ENCODE data around the gene SRGAP3. TPM values are rescaled to one million over a fixed set of nuclear protein-coding genes. Genes with fewer than 3 reads are reported as not detected.

Gene SRGAP3
- total RNA-seq, 4 donors from 2014 or later = 7.5 to 33.8 (median 16.0) TPM

- H3K36me3 ChIP-seq = no peaks in the 10 kb centered on the region
- H3K27me3 ChIP-seq = no peaks in the 10 kb centered on the region
- WGBS, 2 donors (ENCODE audit: low coverage in 1 of 2) = 71 to 100% methylated on average over 1 of the region's 1 CpG
- no peaks in the 10 kb centered on the region for H3K4me1 ChIP-seq
- H3K9me3 ChIP-seq = no peaks in the 10 kb centered on the region
- no peak for TF ChIP-seq POLR2A (IDR thresholded peaks at IDR 0.05)
- no peak for TF ChIP-seq CTCF (IDR thresholded peaks at IDR 0.05)
- no peak for TF ChIP-seq POLR2AphosphoS5 (IDR thresholded peaks at IDR 0.05)
- no peak for TF ChIP-seq EP300 (IDR thresholded peaks at IDR 0.05; ENCODE audit: low read depth)
- intact Hi-C loops (cut with DNase I; ENCODE audit: low total_unique reads) = no loop called here
- no peak for DNase-seq
- in situ Hi-C loops (cut with MboI; ENCODE audit: low pct_ligation_motif_present in 1 of 4, low pct_unique_long_range_greater_than_20kb in 1 of 4, low sequenced_read_pairs in 3 of 4) = no loop called here
- H3K27ac ChIP-seq = no peak overlapping the region
- H3K4me3 ChIP-seq = no peak overlapping the region
Measured at GRCh38 chr3:9081184-9081818, 168.1 kb downstream of the SRGAP3 start.

DNA sequence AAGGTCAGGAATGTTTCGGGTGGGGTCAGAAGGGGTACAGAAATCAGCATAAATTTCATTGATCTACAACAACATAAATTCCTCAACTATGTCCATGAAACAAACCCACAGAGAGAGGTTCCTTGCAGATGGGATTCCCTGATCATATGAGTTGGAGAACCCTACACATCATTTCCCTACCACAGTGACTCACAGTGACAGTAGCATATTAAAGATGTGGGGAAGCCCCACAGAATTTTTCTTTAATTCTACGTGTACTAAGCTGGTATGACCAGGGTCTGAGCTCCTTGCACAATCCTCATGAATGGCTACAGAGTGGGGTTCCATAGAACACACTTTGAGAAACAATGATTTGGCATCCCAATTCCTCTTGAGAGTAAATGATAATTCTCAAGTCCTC lies 169.3 kb downstream of the SRGAP3 start:
- Histone ChIP-seq H3K36me3 (no peaks in the 10 kb centered on the region), H3K27me3 (no peaks in the 10 kb centered on the region), H3K4me3 (no peak overlapping the region), H3K4me1 (no peaks in the 10 kb centered on the region), H3K27ac (no peak overlapping the region), H3K9me3 (no peaks in the 10 kb centered on the region)
- in situ Hi-C loops (cut with MboI; ENCODE audit: low pct_ligation_motif_present in 1 of 4, low pct_unique_long_range_greater_than_20kb in 1 of 4, low sequenced_read_pairs in 3 of 4) (no loop called here), intact Hi-C loops (cut with DNase I; ENCODE audit: low total_unique reads) (no loop called here)
- no peak for TF ChIP-seq POLR2A (IDR thresholded peaks at IDR 0.05)
- TF ChIP-seq POLR2AphosphoS5 (IDR thresholded peaks at IDR 0.05) = no peak
- no peak for TF ChIP-seq CTCF (IDR thresholded peaks at IDR 0.05)
- no peak for TF ChIP-seq EP300 (IDR thresholded peaks at IDR 0.05; ENCODE audit: low read depth)
- 90 to 100% methylated on average over 2 of the region's 2 CpGs for WGBS, 2 donors (ENCODE audit: low coverage in 1 of 2)
- no peak for DNase-seq

- no peak overlapping the region for H3K27ac ChIP-seq
- no peaks in the 10 kb centered on the region for H3K36me3 ChIP-seq
- DNase-seq = no peak
- no peaks in the 10 kb centered on the region for H3K9me3 ChIP-seq
- in situ Hi-C loops (cut with MboI; ENCODE audit: low pct_ligation_motif_present in 1 of 4, low pct_unique_long_range_greater_than_20kb in 1 of 4, low sequenced_read_pairs in 3 of 4) = no loop called here
- intact Hi-C loops (cut with DNase I; ENCODE audit: low total_unique reads) = no loop called here
- 75% methylated on average over 8 of the region's 8 CpGs; no CpG with 5 or more reads in 1 of the 2 donors for WGBS, 2 donors (ENCODE audit: low coverage in 1 of 2)
- H3K4me3 ChIP-seq = no peak overlapping the region
- H3K4me1 ChIP-seq = no peaks in the 10 kb centered on the region
- TF ChIP-seq POLR2A (IDR thresholded peaks at IDR 0.05) (no peak), CTCF (IDR thresholded peaks at IDR 0.05) (no peak), EP300 (IDR thresholded peaks at IDR 0.05; ENCODE audit: low read depth) (no peak), POLR2AphosphoS5 (IDR thresholded peaks at IDR 0.05) (no peak)
- H3K27me3 ChIP-seq = no peaks in the 10 kb centered on the region
Measured at GRCh38 chr3:9079676-9080075, 169.8 kb downstream of the SRGAP3 start.

- Histone ChIP-seq H3K27ac (no peak overlapping the region), H3K36me3 (no peaks in the 10 kb centered on the region), H3K9me3 (no peaks in the 10 kb centered on the region), H3K4me1 (no peaks in the 10 kb centered on the region), H3K27me3 (no peaks in the 10 kb centered on the region), H3K4me3 (no peak overlapping the region)
- intact Hi-C loops (cut with DNase I; ENCODE audit: low total_unique reads) (no loop called here), in situ Hi-C loops (cut with MboI; ENCODE audit: low pct_ligation_motif_present in 1 of 4, low pct_unique_long_range_greater_than_20kb in 1 of 4, low sequenced_read_pairs in 3 of 4) (no loop called here)
- WGBS, 2 donors (ENCODE audit: low coverage in 1 of 2) = 76% methylated on average over 5 of the region's 5 CpGs; no CpG with 5 or more reads in 1 of the 2 donors
- no peak for DNase-seq
- TF ChIP-seq POLR2AphosphoS5 (IDR thresholded peaks at IDR 0.05) (no peak), POLR2A (IDR thresholded peaks at IDR 0.05) (no peak), EP300 (IDR thresholded peaks at IDR 0.05; ENCODE audit: low read depth) (no peak), CTCF (IDR thresholded peaks at IDR 0.05) (no peak)
Measured at GRCh38 chr3:9078561-9079240, 170.7 kb downstream of the SRGAP3 start.
